Epithelial cell of esophagus (primary cell): ENCODE results near the gene NAA15.
A peak's percentile ranks its signal among the peaks of the same experiment; 100 is the strongest.

ENCODE experiments used
- DNase-seq: peaks from one replicate; pipeline ENCODE4 v3.0.0; 2010; ENCODE audit warnings: low read depth
- H3K4me3 ChIP-seq: 2 replicates; pipeline ENCODE4 v1.5.1; 2011; ENCODE audit warnings: mild to moderate bottlenecking, low read length, control low read depth
- TF ChIP-seq, protein P1 (sequence below): IDR thresholded peaks from 2 replicates; pipeline ENCODE4 v1.5.1; 2011; ENCODE audit warnings: low read depth, mild to moderate bottlenecking, low read length, control low read depth, inconsistent platforms; ENCODE audit not compliant: insufficient read depth; ENCODE audit errors: missing control alignments

Gene NAA15

DNA sequence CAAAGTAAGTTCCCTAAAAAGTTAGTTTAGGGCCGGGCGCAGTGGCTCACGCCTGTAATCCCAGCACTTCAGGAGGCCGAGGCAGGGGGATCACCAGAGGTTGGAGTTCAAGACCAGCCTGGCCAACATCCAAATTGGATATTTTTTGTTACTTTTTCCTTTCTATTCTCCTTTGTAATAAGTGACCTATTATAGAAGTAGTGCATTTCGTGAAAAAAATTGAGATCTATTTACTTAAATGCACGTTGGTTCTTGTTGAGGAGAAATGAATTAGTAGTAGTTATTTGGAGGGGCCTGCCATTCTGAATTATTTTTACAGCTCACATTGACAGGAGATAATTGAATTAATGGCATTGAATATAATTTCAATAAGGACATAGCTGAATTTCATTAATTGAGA, 23.3 kb downstream of the NAA15 start:
- DNase-seq, result no peak
- H3K4me3 ChIP-seq, result no peak overlapping the region
- TF ChIP-seq, protein P1, sequence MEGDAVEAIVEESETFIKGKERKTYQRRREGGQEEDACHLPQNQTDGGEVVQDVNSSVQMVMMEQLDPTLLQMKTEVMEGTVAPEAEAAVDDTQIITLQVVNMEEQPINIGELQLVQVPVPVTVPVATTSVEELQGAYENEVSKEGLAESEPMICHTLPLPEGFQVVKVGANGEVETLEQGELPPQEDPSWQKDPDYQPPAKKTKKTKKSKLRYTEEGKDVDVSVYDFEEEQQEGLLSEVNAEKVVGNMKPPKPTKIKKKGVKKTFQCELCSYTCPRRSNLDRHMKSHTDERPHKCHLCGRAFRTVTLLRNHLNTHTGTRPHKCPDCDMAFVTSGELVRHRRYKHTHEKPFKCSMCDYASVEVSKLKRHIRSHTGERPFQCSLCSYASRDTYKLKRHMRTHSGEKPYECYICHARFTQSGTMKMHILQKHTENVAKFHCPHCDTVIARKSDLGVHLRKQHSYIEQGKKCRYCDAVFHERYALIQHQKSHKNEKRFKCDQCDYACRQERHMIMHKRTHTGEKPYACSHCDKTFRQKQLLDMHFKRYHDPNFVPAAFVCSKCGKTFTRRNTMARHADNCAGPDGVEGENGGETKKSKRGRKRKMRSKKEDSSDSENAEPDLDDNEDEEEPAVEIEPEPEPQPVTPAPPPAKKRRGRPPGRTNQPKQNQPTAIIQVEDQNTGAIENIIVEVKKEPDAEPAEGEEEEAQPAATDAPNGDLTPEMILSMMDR, result no peak

DNA sequence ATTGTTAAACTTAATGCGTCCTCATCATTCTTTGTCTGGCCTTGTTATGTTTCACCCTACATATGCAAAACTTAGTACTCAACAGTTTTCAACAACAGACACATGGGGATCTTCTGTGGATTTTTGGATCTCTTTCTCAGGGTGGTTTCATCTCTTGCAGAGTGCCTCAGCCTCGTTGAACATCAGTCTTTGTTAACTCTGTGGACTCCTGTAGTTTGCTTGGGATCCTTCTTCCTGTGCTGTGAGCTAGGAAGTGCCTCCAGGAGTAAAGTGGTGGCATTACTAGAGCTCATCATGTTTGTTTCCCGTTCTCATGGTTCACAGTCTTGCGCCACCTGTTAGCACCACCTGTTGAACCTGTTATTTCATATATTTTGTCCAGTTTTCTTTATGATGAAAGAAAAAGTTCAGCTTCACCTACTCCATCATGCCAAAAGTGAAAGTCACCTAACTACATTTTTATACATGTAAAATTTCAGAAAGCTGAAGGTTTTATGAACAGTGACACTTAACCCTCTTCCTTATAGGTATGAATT, 28.4 kb downstream of the NAA15 start:
- TF ChIP-seq, protein P1, result no peak
- no peak overlapping the region for H3K4me3 ChIP-seq
- DNase-seq, result peak; percentile 58

DNA sequence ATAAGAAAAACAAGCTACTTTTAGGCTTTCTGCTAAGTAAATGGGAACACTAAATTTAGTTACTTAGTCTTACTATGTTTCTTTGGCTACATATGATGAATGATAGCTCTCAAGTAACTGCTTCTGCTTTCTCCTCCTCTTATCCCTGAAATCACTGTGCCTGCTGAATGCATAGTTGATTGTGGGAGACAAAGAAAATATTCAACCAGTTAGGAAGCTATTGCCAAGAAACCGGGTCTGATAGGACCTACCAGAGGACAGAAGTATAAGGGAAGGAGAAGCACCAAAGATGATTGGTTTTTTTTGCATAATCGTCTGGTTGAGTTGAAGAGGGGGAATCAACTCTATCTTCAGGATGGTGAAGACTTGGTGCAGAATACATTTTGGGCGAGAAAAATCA, 29.0 kb downstream of the NAA15 start:
- TF ChIP-seq, protein P1, result no peak
- H3K4me3 ChIP-seq, result no peak overlapping the region
- no peak for DNase-seq

DNA sequence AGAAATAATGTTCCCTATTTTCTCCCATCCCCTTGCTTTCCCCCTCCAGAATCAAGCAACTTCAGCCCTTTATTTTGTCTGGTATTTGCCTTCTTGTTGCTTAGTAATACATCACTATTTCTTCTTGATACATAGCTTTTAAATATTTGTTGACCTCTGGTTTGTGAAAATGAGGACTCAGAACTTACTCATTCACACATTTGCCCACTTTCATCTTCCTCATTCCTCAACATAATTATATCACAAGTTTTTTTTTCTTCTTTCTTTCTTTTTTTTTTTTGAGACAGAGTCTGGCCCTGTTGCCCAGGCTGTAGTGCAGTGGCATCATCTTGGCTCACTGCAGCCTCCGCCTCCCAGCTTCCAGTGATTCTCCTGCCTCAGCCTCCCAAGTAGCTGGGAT, 29.9 kb downstream of the NAA15 start:
- TF ChIP-seq, protein P1, result no peak
- DNase-seq, result peak; percentile 46

DNA sequence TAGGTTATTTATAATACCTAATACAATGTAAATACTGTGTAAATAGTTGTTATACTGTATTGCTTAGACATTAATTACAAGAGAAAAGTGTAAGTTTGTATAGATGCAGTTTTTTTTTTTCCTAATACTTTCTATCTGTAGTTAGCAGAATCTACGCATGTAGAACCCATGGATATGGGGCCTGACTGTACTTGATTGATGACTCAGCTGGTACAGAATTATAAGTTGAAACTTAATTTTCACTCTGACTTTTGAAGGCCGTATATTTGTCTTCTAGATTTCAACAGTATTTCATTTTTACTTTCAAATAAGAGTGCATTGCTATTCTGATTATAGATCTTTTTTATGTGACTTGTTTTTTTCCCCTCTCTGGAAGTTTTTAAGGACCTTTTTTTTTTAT, 31.7 kb downstream of the NAA15 start:
- peak; percentile 36 for DNase-seq
- H3K4me3 ChIP-seq, result no peak overlapping the region

More for the DNA sequence above, 29.9 kb downstream of the NAA15 start:
- H3K4me3 ChIP-seq, result no peak overlapping the region

DNA sequence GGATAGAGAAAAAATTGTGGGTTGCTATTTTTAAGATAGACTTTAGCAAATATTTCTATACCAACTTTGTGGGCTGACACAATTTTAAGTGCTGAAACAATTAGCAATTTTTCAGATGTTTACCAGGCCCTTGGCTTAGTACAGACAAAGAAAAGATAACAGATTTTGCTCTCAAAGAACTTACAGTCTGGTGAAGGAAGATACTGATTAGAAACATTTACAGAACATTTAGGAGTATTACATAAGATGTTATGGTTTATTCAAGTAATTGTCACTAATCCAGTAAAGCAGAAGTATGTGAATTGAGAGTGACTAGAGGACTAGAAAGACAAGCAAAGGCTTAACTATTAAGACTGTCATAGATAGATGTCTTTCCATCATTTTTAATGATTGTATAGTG, 36.3 kb downstream of the NAA15 start:
- no peak overlapping the region for H3K4me3 ChIP-seq
- no peak for DNase-seq
- TF ChIP-seq, protein P1, result no peak

More for the DNA sequence above, 31.7 kb downstream of the NAA15 start:
- TF ChIP-seq, protein P1, result no peak

DNA sequence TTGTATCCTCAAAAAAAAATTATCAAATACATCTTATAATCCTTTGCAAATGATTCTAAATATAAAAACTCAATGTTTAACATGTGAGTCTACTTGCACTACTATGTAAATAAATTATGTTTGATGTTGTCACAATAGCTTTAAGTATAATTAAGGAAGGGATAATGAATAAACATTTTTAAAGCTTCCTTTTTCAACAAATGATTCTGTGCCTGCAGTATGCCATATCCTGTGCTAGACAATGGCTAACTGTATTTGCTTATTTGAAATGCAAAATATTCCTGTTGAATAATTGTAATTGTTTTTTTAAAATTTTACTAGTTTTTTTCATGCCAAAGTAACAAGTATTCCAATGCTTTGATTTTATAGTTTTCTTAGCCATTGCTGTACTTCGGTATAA, 60.0 kb downstream of the NAA15 start:
- no peak overlapping the region for H3K4me3 ChIP-seq
- no peak for DNase-seq
- TF ChIP-seq, protein P1, result no peak
